ENCODE results near the gene CCDC68. TPM values are rescaled to one million over a fixed set of nuclear protein-coding genes. Genes with fewer than 3 reads are reported as not detected.

CCDC68 gene
- total and polyA plus RNA-seq, 10 donors, result 2.0 to 25.3 (median 12.3) TPM

- H3K4me1 ChIP-seq, result no peaks in the 10 kb centered on the region
- no peaks in the 10 kb centered on the region for H3K36me3 ChIP-seq
- H3K9me3 ChIP-seq, result peaks cover 0 to 12% (median 0%) of the 10 kb centered on the region in 8 donors
- H3K27ac ChIP-seq, result no peak overlapping the region
- no peak for DNase-seq
- intact Hi-C loops (cut with DNase I; ENCODE audit: low total_unique reads), result no loop called here
- no peak overlapping the region for H3K4me3 ChIP-seq
- no peaks in the 10 kb centered on the region for H3K27me3 ChIP-seq (replicated peaks in 1 of 7)
- TF ChIP-seq CTCF (IDR thresholded peaks at IDR 0.05 in 8 of 11, conservative IDR thresholded peaks at IDR 0.05 in 3 of 11), result no peak
- TF ChIP-seq POLR2A (IDR thresholded peaks at IDR 0.05), result no peak
- no peak for TF ChIP-seq POLR2AphosphoS5 (IDR thresholded peaks at IDR 0.05)
- 65 to 81% (median 68%) methylated on average over 4 of the region's 4 CpGs for WGBS, 5 donors
These were observed 8.5 kb upstream of the CCDC68 start for GRCh38 chr18:54967786-54968185.

GRCh38 chr18:54964741-54965140 is 5.5 kb upstream of the CCDC68 start:
- Histone ChIP-seq H3K27me3 (replicated peaks in 1 of 7) (peaks cover 0 to 11% (median 1%) of the 10 kb centered on the region in 7 donors), H3K4me1 (peaks cover 3 to 15% (median 10%) of the 10 kb centered on the region in 6 donors), H3K9me3 (peaks cover 0 to 12% (median 0%) of the 10 kb centered on the region in 8 donors), H3K4me3 (no peak overlapping the region), H3K36me3 (no peaks in the 10 kb centered on the region), H3K27ac (no peak overlapping the region)
- no peak for DNase-seq
- intact Hi-C loops (cut with DNase I; ENCODE audit: low total_unique reads), result no loop called here
- TF ChIP-seq POLR2AphosphoS5 (IDR thresholded peaks at IDR 0.05) (no peak), CTCF (IDR thresholded peaks at IDR 0.05 in 8 of 11, conservative IDR thresholded peaks at IDR 0.05 in 3 of 11) (no peak), POLR2A (IDR thresholded peaks at IDR 0.05) (no peak)

- Histone ChIP-seq H3K36me3 (no peaks in the 10 kb centered on the region), H3K27ac (no peak overlapping the region), H3K4me1 (peaks cover 3 to 25% (median 15%) of the 10 kb centered on the region in 6 donors), H3K4me3 (no peak overlapping the region), H3K27me3 (replicated peaks in 1 of 7) (peaks cover 0 to 25% (median 12%) of the 10 kb centered on the region in 7 donors), H3K9me3 (peaks cover 0 to 7% (median 0%) of the 10 kb centered on the region in 8 donors)
- no peak for DNase-seq
- intact Hi-C loops (cut with DNase I; ENCODE audit: low total_unique reads), result no loop called here
- 82 to 92% (median 86%) methylated on average over 9 of the region's 9 CpGs for WGBS, 5 donors
- TF ChIP-seq POLR2AphosphoS5 (IDR thresholded peaks at IDR 0.05) (no peak), CTCF (IDR thresholded peaks at IDR 0.05 in 8 of 11, conservative IDR thresholded peaks at IDR 0.05 in 3 of 11) (no peak), POLR2A (IDR thresholded peaks at IDR 0.05) (no peak)
These were observed 3.8 kb upstream of the CCDC68 start for GRCh38 chr18:54962919-54963645.

- no peak for DNase-seq
- H3K36me3 ChIP-seq, result no peaks in the 10 kb centered on the region
- WGBS, 5 donors, result 71 to 95% (median 91%) methylated on average over 4 of the region's 4 CpGs
- intact Hi-C loops (cut with DNase I; ENCODE audit: low total_unique reads), result no loop called here
- no peak overlapping the region for H3K4me3 ChIP-seq
- peaks cover 0 to 25% (median 12%) of the 10 kb centered on the region in 7 donors for H3K27me3 ChIP-seq (replicated peaks in 1 of 7)
- H3K27ac ChIP-seq, result peak overlapping the region in 3 of 8 donors; percentile 19 to 34 (median 31)
- TF ChIP-seq POLR2AphosphoS5 (IDR thresholded peaks at IDR 0.05) (no peak), POLR2A (IDR thresholded peaks at IDR 0.05) (no peak), CTCF (IDR thresholded peaks at IDR 0.05 in 8 of 11, conservative IDR thresholded peaks at IDR 0.05 in 3 of 11) (no peak)
- H3K4me1 ChIP-seq, result peaks cover 3 to 25% (median 15%) of the 10 kb centered on the region in 6 donors
- H3K9me3 ChIP-seq, result no peaks in the 10 kb centered on the region
These were observed 2.6 kb upstream of the CCDC68 start for GRCh38 chr18:54961868-54962267.

All from spleen (tissue), 11 donors.